Ishikawa (cell line): ENCODE results near the gene DOCK2.

ENCODE experiments used
- CEBPB ChIP-seq: IDR thresholded peaks from 2 replicates; pipeline ENCODE4 v1.6.1; 2012
- CREB1 ChIP-seq: IDR thresholded peaks from 2 replicates; pipeline ENCODE4 v1.6.1; 2012; ENCODE audit warnings: low read depth
- EGR1 ChIP-seq: IDR thresholded peaks from 2 replicates; pipeline ENCODE4 v1.6.1; 2012
- EP300 ChIP-seq: IDR thresholded peaks from 2 replicates; pipeline ENCODE4 v1.6.1; 2012; ENCODE audit warnings: borderline replicate concordance
- FOXM1 ChIP-seq: IDR thresholded peaks from 2 replicates; pipeline ENCODE4 v1.6.1; 2012; ENCODE audit warnings: low read depth, borderline replicate concordance
- NFIC ChIP-seq: IDR thresholded peaks from 2 replicates; pipeline ENCODE4 v1.6.1; 2012
- RAD21 ChIP-seq: IDR thresholded peaks from 2 replicates; pipeline ENCODE4 v1.6.1; 2012; ENCODE audit warnings: low read depth
- TAF1 ChIP-seq: IDR thresholded peaks from 2 replicates; pipeline ENCODE4 v1.6.1; 2012; ENCODE audit warnings: low read depth, mild to moderate bottlenecking
- TCF12 ChIP-seq: IDR thresholded peaks from 2 replicates; pipeline ENCODE4 v1.6.1; 2012; ENCODE audit warnings: low read depth
- TEAD4 ChIP-seq: IDR thresholded peaks from 2 replicates; pipeline ENCODE4 v1.6.1; 2012
- YY1 ChIP-seq: IDR thresholded peaks from 2 replicates; pipeline ENCODE4 v1.6.1; 2012; ENCODE audit warnings: low read depth
- ZBTB7A ChIP-seq: IDR thresholded peaks from 2 replicates; pipeline ENCODE4 v1.6.1; 2012; ENCODE audit warnings: low read depth
- TF ChIP-seq, protein P1 (sequence below): IDR thresholded peaks from 2 replicates; pipeline ENCODE4 v1.6.1; 2012
- TF ChIP-seq, protein P2 (sequence below): IDR thresholded peaks from 2 replicates; pipeline ENCODE4 v1.6.1; 2012
- TF ChIP-seq, protein P3 (sequence below): IDR thresholded peaks from 2 replicates; pipeline ENCODE4 v1.6.1; 2012; ENCODE audit warnings: low read depth, mild to moderate bottlenecking

Gene DOCK2

DNA sequence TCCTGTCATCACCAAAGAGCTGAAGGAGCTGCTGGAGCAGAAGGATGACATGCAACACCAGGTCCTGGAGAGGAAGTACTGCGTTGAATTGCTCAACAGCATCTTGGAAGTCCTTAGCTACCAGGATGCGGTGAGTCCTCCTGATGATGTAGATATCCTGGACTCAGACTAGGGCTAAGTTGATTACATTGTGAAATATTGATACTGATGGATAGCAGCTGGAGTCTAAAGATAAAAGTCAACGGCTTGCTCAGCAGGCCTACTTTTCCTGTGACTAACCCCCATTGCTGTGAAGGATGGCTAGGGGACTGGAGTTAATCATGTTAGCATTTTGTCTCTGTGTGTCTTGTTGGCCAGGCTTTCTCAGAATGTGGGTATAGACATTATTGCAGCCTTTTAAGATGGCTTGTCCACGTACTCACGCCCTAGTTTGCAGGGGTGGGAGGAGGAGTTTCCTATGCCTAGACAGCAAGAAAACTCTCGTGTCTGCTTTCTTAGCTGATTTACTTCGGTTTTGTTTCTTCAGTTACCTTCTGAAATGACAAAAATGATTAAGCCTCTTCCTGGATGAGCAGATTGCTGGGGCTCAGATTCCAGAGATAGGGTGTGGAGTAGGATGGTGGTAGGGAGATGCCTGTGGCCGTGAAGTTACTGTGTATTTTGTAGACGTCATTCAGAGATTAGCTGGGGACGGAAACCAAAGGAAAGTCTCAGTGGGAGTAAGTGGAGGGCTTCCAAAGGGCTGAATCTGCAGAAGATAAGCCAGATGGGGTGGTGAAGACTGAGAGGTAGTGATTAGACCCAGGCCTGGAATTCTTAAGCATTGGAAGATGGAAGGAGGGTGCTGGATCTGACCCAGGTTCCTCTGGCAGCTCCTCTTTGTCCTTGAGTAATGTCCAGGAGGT is 166.3 kb downstream of the DOCK2 start:
- TF ChIP-seq CEBPB (no peak), YY1 (no peak), FOXM1 (no peak), TEAD4 (no peak), TCF12 (no peak), EGR1 (no peak), CREB1 (no peak)

DNA sequence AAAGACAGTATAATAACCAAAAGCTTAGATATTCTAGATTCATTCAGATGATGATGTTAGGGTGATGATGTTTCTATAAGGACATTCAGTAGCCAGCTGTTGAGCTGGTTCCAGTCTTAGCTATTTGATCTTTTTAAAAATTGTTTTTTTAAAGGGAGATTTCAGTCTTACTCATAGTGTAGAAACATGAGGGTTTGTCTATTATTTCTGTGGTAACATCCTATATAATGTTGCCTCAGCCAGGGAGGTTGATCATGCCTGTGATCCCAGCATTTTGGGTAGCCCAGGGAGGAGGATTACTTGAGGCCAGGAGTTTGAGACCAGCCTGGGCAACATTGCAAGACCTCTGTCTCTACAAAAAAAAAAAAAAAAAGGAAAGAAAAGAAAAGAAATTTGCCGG is 167.8 kb downstream of the DOCK2 start:
- TF ChIP-seq, protein P1, sequence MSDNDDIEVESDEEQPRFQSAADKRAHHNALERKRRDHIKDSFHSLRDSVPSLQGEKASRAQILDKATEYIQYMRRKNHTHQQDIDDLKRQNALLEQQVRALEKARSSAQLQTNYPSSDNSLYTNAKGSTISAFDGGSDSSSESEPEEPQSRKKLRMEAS: no peak
- TF ChIP-seq TAF1: no peak
- no peak for TF ChIP-seq YY1
- TF ChIP-seq NFIC: no peak
- no peak for TF ChIP-seq CREB1
- TF ChIP-seq, protein P2, sequence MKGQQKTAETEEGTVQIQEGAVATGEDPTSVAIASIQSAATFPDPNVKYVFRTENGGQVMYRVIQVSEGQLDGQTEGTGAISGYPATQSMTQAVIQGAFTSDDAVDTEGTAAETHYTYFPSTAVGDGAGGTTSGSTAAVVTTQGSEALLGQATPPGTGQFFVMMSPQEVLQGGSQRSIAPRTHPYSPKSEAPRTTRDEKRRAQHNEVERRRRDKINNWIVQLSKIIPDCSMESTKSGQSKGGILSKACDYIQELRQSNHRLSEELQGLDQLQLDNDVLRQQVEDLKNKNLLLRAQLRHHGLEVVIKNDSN: no peak
- TF ChIP-seq TCF12: no peak
- no peak for TF ChIP-seq TEAD4
- TF ChIP-seq ZBTB7A: no peak
- TF ChIP-seq FOXM1: no peak
- TF ChIP-seq EGR1: no peak
- no peak for TF ChIP-seq RAD21
- no peak for TF ChIP-seq CEBPB
- no peak for TF ChIP-seq EP300
- TF ChIP-seq, protein P3, sequence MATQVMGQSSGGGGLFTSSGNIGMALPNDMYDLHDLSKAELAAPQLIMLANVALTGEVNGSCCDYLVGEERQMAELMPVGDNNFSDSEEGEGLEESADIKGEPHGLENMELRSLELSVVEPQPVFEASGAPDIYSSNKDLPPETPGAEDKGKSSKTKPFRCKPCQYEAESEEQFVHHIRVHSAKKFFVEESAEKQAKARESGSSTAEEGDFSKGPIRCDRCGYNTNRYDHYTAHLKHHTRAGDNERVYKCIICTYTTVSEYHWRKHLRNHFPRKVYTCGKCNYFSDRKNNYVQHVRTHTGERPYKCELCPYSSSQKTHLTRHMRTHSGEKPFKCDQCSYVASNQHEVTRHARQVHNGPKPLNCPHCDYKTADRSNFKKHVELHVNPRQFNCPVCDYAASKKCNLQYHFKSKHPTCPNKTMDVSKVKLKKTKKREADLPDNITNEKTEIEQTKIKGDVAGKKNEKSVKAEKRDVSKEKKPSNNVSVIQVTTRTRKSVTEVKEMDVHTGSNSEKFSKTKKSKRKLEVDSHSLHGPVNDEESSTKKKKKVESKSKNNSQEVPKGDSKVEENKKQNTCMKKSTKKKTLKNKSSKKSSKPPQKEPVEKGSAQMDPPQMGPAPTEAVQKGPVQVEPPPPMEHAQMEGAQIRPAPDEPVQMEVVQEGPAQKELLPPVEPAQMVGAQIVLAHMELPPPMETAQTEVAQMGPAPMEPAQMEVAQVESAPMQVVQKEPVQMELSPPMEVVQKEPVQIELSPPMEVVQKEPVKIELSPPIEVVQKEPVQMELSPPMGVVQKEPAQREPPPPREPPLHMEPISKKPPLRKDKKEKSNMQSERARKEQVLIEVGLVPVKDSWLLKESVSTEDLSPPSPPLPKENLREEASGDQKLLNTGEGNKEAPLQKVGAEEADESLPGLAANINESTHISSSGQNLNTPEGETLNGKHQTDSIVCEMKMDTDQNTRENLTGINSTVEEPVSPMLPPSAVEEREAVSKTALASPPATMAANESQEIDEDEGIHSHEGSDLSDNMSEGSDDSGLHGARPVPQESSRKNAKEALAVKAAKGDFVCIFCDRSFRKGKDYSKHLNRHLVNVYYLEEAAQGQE: no peak

DNA sequence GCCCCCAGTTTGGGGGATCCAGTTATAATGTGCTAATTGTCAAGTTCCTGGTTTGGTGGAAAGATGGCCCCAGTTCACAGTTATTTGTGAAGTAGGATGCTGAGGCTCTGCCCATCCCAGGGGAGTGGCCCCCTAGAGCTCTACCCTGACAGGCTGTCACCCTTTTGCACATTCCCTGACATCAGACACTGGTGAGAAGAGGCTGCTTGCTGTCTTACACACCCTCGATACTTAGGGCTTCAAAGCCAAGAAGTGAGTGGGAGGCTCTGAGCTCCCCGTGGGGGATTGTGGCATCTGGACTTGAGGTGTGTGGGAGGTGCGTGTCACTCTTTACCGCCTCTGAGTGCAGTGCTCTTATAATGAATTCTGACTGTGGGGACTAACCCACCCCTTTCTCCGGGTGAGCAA is 168.5 kb downstream of the DOCK2 start:
- TF ChIP-seq NFIC (no peak), TAF1 (no peak), FOXM1 (no peak), CEBPB (no peak), TEAD4 (no peak), YY1 (no peak), EP300 (no peak)
- TF ChIP-seq, protein P3: no peak
- TF ChIP-seq, protein P2: no peak

DNA sequence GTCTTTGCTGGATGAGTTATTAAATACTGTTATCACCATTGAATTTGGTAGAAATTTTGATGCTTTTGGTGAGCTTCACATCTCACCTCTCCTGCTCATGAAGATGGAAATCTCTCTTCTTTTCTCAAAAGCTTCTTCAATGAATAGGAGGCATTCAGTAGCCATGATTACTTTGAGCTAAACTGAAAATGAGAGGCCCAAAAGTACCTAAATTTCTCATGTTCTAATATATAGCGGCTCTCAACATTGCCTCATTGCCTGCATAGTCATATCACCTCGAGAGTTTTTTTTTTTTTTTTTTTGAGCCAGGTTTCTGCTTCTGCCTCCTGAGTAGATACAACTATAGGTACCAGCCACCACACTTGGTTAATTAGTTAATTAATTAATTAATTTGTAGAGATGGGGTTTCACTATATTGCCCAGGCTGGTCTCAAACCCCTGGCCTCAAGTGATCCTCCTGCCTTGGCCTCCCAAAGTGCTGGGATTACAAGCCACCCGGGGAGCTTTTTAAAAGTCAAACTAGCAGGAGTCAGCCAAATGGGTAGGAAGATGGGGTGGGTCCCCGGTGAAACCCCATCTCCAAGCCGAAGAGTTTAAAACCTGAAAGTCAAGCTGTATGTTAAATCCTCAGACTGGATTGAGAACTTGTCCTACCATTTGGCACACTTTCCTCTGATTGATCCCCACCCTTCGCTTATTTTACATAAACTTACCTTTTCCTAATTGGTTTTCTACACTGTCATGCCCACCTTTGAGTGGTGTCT is 169.0 kb downstream of the DOCK2 start:
- TF ChIP-seq YY1 (no peak), CREB1 (no peak), NFIC (no peak), CEBPB (no peak), TCF12 (no peak), ZBTB7A (no peak), FOXM1 (no peak), RAD21 (no peak), EP300 (no peak)
- TF ChIP-seq, protein P3: no peak
- TF ChIP-seq, protein P2: no peak
- TF ChIP-seq, protein P1: no peak
